GM21447 (cell line): ENCODE results near the gene POU4F2.
"Not testable (repeated sequence)": the region's sequence is repeated elsewhere in the genome, so short reads cannot be mapped to it uniquely, and the experiment has no call there.

Source experiments
- ATAC-seq: cut with Tn5 transposase; IDR thresholded peaks from one replicate; pipeline ENCODE4 v1.9.1; 2021; ENCODE audit not compliant: unreplicated experiment

Gene POU4F2

DNA sequence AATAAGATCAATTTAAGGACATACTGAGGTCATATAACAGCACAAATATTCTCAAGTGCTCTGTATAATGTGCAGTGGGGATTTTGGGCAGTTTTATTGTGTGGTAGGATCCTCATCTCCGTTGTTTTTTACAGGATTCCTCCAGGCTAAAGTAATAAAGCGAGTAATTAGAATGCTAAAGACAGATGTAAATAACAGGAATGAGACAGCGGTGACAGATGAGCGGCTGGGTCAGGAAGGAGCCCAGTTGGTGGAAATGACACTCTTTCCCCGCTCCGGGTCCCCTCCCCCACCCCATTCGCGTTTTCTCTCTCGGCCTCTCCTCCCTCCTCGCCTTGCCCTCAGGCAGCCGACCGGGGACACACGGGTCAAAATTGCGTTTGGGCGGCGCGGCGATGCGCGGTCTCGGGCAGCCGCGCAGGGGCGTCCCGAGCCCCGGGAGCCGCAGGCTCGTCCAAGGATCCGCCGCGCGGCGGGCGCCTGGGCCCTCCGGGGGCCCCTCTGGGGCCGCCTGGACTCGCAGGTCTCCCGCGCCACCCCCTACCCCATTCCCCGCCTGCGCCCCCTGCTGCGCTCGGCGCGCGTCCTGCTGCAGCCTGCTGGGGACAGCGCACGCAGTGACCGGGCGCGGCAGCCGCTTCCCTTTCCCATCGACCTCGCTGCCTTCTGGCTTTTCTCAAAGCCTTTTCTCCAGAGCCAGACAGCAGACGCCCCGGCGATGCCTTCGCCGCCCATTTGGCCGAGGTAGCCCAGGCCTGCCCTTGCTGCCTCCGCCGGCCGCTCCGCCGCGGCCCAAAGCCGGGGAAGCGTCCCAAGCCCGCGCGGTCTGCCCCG lies 16.2 kb downstream of the POU4F2 start:
- no peak for ATAC-seq

DNA sequence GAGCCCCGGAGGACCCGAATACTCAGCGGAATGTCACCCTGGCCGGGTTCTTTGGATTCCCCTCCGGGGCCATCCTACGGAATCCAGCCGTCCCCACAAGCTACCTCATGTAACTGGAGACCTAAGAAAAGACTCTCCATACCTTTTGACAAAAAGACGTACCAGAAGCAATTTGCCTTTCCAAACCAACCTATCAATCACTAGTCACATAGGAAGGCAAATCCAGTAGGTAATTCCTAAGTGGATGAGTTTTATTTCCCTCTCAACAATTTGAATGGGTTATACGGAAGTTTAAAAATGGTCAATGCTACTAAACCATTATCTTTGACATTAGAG lies 16.8 kb downstream of the POU4F2 start:
- ATAC-seq: no peak

DNA sequence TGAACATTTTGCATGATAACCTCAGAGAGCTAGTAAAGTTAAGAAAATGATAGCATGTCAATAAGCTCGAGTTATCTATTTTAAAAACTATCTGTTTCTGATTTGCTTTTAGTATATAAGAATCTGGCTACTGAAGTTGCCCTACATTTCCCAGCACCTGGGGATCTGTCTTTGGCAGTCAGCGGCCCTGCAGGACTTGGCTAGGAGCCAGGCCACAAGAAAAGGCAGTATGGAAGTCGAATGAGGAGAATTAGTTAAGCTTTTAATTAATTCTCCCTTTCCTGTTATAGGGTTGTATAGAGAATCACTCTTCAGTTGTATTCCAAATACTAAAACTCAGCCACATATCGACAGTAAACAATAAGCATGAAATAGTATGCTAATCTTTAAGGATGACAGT lies 22.7 kb downstream of the POU4F2 start:
- no peak for ATAC-seq

DNA sequence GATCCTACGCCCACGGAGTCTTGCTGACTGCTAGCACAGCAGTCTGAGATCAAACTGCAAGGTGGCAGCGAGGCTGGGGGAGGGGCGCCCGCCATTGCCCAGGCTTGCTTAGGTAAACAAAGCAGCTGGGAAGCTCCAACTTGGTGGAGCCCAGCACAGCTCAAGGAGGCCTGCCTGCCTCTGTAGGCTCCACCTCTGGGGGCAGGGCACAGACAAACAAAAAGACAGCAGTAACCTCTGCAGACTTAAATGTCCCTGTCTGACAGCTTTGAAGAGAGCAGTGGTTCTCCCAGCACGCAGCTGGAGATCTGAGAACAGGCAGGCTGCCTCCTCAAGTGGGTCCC lies 25.2 kb downstream of the POU4F2 start:
- not testable (repeated sequence) for ATAC-seq

DNA sequence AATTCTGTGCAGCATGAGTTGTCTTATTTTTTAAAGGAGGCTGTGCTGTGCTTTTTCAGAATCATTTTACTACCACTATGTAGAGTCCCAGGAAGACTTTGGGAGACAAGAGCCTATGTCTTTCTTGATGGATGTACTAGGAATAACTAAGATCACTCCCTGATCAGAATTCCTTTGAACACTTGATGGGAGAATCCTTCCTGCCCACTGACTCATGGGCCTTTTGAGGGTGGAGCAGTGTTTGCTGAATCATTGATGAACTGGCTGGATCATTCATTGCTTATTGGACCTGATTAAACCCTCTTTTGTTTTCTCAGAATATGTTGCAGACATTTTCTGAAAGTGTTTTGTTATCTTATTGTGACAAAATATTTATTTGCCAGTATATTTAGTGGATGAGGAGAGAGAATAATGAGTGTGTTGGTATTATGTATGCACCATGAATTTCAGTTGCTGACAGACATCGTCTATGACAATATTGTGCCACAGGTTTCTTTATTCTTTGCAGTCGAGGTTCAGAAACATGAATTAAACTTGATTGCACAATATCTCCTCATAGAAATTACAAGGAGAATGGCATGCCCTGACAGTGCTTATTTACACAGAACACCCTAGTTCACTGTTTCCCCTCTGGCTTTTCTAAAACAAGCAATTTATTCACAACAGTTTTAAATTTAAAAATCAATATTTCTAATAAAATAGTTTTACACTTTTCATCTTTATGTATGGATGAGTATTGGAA lies 36.3 kb downstream of the POU4F2 start:
- no peak for ATAC-seq
